T-helper 9 cell (primary cell): Measurements from ENCODE around the gene FGF11.

Experiments used
- DNase-seq: peaks from one replicate; pipeline ENCODE4 v3.0.0-alpha.2; 2020
- total RNA-seq, 2 donors: gene quantifications; one replicate each; lab custom pipeline; 2026; lab: John Stamatoyannopoulos, UW

FGF11 gene
- 0 to 0.63 reads per million in 2 donors for total RNA-seq

- no peak for DNase-seq
Measured at GRCh38 chr17:7439462-7440112, at the start of gene FGF11. FGF11 (plus strand) TSS chr17:7439512; CDS start chr17:7439621, 109 bp downstream.

GRCh38 chr17:7389924-7390910 is 49.1 kb upstream of the FGF11 start:
- DNase-seq = no peak

- no peak for DNase-seq
Measured at GRCh38 chr17:7391307-7391706, 48.0 kb upstream of the FGF11 start.

GRCh38 chr17:7392696-7393612 is 46.4 kb upstream of the FGF11 start:
- no peak for DNase-seq

- DNase-seq = peak; percentile 68
Measured at GRCh38 chr17:7393613-7394451, 45.5 kb upstream of the FGF11 start.

- peak; percentile 81 for DNase-seq
Measured at GRCh38 chr17:7394452-7395191, 44.7 kb upstream of the FGF11 start, which contains the start of gene PLSCR3. PLSCR3 (minus strand) TSS chr17:7394525; CDS start chr17:7394110, 415 bp downstream.

- DNase-seq = no peak
Measured at GRCh38 chr17:7396147-7396546, 43.2 kb upstream of the FGF11 start.

GRCh38 chr17:7398612-7399011 is 40.7 kb upstream of the FGF11 start:
- no peak for DNase-seq

GRCh38 chr17:7403043-7403726 is 36.1 kb upstream of the FGF11 start:
- peak; percentile 25 for DNase-seq

- no peak for DNase-seq
Measured at GRCh38 chr17:7403727-7403976, 35.7 kb upstream of the FGF11 start.

GRCh38 chr17:7403977-7404736 is 35.2 kb upstream of the FGF11 start, which contains the start of gene TMEM256:
TMEM256 (minus strand) TSS chr17:7404097; CDS start chr17:7404084, 13 bp downstream.
- DNase-seq = peak; percentile 96

- peak; percentile 70 for DNase-seq
Measured at GRCh38 chr17:7404737-7405349, 34.5 kb upstream of the FGF11 start.

GRCh38 chr17:7405350-7406234 is 33.7 kb upstream of the FGF11 start:
- no peak for DNase-seq

- no peak for DNase-seq
Measured at GRCh38 chr17:7406235-7406825, 33.0 kb upstream of the FGF11 start.

GRCh38 chr17:7407082-7407481 is 32.2 kb upstream of the FGF11 start:
- no peak for DNase-seq

- no peak for DNase-seq
Measured at GRCh38 chr17:7407485-7408251, 31.6 kb upstream of the FGF11 start, which contains the start of gene NLGN2. NLGN2 (plus strand) TSS chr17:7407845; CDS start chr17:7408256, 411 bp downstream.

GRCh38 chr17:7408252-7408727 is 31.0 kb upstream of the FGF11 start:
- no peak for DNase-seq
